Mesenchymal stem cell (in vitro differentiated cells and primary cell): Measurements from ENCODE around the gene NPHP4.

Experiments used
- DNase-seq: peaks from one replicate; pipeline ENCODE4 v3.0.0-alpha.2; 2013
- H2AFZ ChIP-seq: one replicate; pipeline ENCODE4 v1.6.1; 2013; ENCODE audit warnings: low read depth, mild to moderate bottlenecking, control low read depth, inconsistent platforms, low read length, moderate library complexity
- H2AK5ac ChIP-seq: 2 replicates; pipeline ENCODE4 v1.6.1; 2013; ENCODE audit warnings: low read length, moderate library complexity, mild to moderate bottlenecking, inconsistent platforms; ENCODE audit not compliant: severe bottlenecking
- H2BK120ac ChIP-seq: one replicate; pipeline ENCODE4 v1.6.1; 2013; ENCODE audit warnings: low read depth, mild to moderate bottlenecking, inconsistent platforms, low read length, moderate library complexity
- H2BK12ac ChIP-seq, 2 experiments: one replicate each; pipeline ENCODE4 v1.6.1; 2013; ENCODE audit warnings: inconsistent platforms in 2 of 2, low read length in 2 of 2, mild to moderate bottlenecking in 2 of 2, moderate library complexity in 2 of 2, control low read depth in 1 of 2
- H2BK15ac ChIP-seq: one replicate; pipeline ENCODE4 v1.6.1; 2013; ENCODE audit warnings: mild to moderate bottlenecking, low read depth, inconsistent platforms; ENCODE audit not compliant: poor library complexity, severe bottlenecking
- H2BK5ac ChIP-seq: 2 replicates; pipeline ENCODE4 v1.6.1; 2013; ENCODE audit warnings: low read depth, mild to moderate bottlenecking, low read length, control low read depth, inconsistent platforms; ENCODE audit not compliant: poor library complexity, severe bottlenecking
- H3K14ac ChIP-seq, 2 experiments: one replicate each; pipeline ENCODE4 v1.6.1; 2013; ENCODE audit warnings: inconsistent platforms in 2 of 2, low read length in 2 of 2, control low read depth in 1 of 2, mild to moderate bottlenecking in 1 of 2, moderate library complexity in 1 of 2
- H3K18ac ChIP-seq, 2 experiments: one replicate each; pipeline ENCODE4 v1.6.1; 2013; ENCODE audit warnings: inconsistent platforms in 2 of 2, low read length in 2 of 2, control low read depth in 1 of 2, low read depth in 1 of 2, mild to moderate bottlenecking in 1 of 2
- H3K23ac ChIP-seq, 2 experiments: one replicate each; pipeline ENCODE4 v1.6.1; 2013; ENCODE audit warnings: inconsistent platforms in 2 of 2, low read length in 2 of 2, mild to moderate bottlenecking in 2 of 2, moderate library complexity in 2 of 2, control low read depth in 1 of 2
- H3K27ac ChIP-seq: 2 replicates; pipeline ENCODE4 v1.5.1; 2013; ENCODE audit warnings: mild to moderate bottlenecking, moderate library complexity, low read length, control low read depth, inconsistent platforms; ENCODE audit not compliant: poor library complexity, severe bottlenecking
- H3K27me3 ChIP-seq, 2 experiments: 2 replicates each; pipeline versions ENCODE4 v1.6.1 to v1.7.0; 2013; ENCODE audit warnings: low read length in 2 of 2, mild to moderate bottlenecking in 2 of 2, moderate library complexity in 2 of 2, control low read depth in 1 of 2, inconsistent platforms in 1 of 2; ENCODE audit not compliant: control insufficient read depth in 1 of 2, insufficient read depth in 1 of 2
- H3K36me3 ChIP-seq, 2 experiments: 2 replicates each; pipeline versions ENCODE4 v1.6.1 to v1.7.0; 2013; ENCODE audit warnings: low read length in 2 of 2, control low read depth in 1 of 2, inconsistent platforms in 1 of 2, low read depth in 1 of 2, mild to moderate bottlenecking in 1 of 2; ENCODE audit not compliant: insufficient read depth in 2 of 2, control insufficient read depth in 1 of 2
- H3K4ac ChIP-seq, 2 experiments: one replicate each; pipeline ENCODE4 v1.6.1; 2013; ENCODE audit warnings: inconsistent platforms in 2 of 2, low read length in 2 of 2, mild to moderate bottlenecking in 2 of 2, moderate library complexity in 2 of 2, control low read depth in 1 of 2, low read depth in 1 of 2
- H3K4me1 ChIP-seq: 2 replicates; pipeline ENCODE4 v1.6.1; 2013; ENCODE audit warnings: low read depth, low read length, control low read depth; ENCODE audit not compliant: control insufficient read depth, insufficient read depth
- H3K4me2 ChIP-seq: 2 replicates; pipeline ENCODE4 v1.6.1; 2013; ENCODE audit warnings: low read length, mild to moderate bottlenecking, inconsistent platforms; ENCODE audit not compliant: poor library complexity, severe bottlenecking
- H3K4me3 ChIP-seq, 2 experiments: 2 replicates each; pipeline versions ENCODE4 v1.5.1 to v1.7.0; 2013; ENCODE audit warnings: low read length in 2 of 2, mild to moderate bottlenecking in 2 of 2, control low read depth in 1 of 2, low read depth in 1 of 2; ENCODE audit not compliant: insufficient read depth in 1 of 2
- H3K79me1 ChIP-seq: replicated peaks from 2 replicates; pipeline ENCODE4 v1.6.1; 2013; ENCODE audit warnings: mild to moderate bottlenecking, control low read depth, low read length, inconsistent platforms; ENCODE audit not compliant: poor library complexity, severe bottlenecking
- H3K9ac ChIP-seq: 2 replicates; pipeline ENCODE4 v1.7.0; 2013; ENCODE audit warnings: mild to moderate bottlenecking, low read length, moderate library complexity
- H3K9me3 ChIP-seq: 2 replicates; pipeline ENCODE4 v1.7.0; 2013; ENCODE audit warnings: mild to moderate bottlenecking, low read length; ENCODE audit not compliant: control insufficient read depth
- H4K8ac ChIP-seq: one replicate; pipeline ENCODE4 v1.6.1; 2013; ENCODE audit warnings: inconsistent platforms, mild to moderate bottlenecking, low read length, moderate library complexity
- H4K91ac ChIP-seq: one replicate; pipeline ENCODE4 v1.6.1; 2013; ENCODE audit warnings: mild to moderate bottlenecking, low read length, inconsistent platforms
- WGBS: methylation state at CpG from one replicate; pipeline ENCODE4 v1.1.7; 2013; ENCODE audit warnings: mixed read lengths; 5-methylcytosine and 5-hydroxymethylcytosine counted together

Gene NPHP4

DNA sequence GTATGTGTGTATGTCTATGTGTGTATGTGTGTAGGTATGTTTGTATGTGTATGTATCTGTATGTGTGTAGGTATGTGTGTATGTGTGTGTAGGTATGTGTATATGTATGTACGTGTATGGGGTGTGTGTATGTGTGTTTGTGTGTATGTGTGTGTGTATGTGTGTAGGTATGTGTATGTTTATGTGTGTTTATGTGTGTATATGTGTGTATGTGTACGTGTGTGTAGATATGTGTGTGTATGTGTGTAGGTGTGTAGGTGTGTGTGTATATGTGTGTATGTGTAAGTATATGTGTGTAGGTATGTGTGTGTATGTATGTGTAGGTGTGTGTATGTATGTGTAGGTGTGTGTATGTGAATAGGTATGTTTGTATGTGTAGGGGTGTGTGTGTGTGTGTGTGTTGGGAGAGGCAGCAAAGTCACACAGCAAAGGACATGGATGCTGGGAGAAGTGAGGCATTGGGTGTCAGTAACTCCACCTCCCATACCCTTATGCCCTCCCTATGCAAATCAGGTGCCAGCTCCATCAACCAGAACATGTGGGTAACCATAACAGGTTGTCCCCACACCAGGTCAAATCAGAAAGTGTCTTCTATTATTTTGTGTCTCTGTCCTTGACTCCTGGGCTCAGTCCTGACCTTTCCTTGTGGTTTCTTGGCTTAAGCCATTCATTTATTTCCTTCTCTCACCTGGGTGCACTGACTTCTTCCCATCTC lies 38.5 kb upstream of the NPHP4 start:
- no peak overlapping the region for H3K9ac ChIP-seq
- no peak overlapping the region for H2BK5ac ChIP-seq
- H3K4me3 ChIP-seq: no peak overlapping the region
- no peaks in the 10 kb centered on the region for H3K36me3 ChIP-seq
- H3K14ac ChIP-seq: no peak overlapping the region
- H2AFZ ChIP-seq: no peak overlapping the region
- H3K27ac ChIP-seq: no peak overlapping the region
- H2BK12ac ChIP-seq: no peak overlapping the region
- peaks cover 16% of the 10 kb centered on the region for H3K4me1 ChIP-seq
- no peak overlapping the region for H4K91ac ChIP-seq
- no peak overlapping the region for H2BK120ac ChIP-seq
- no peaks in the 10 kb centered on the region for H3K79me1 ChIP-seq
- WGBS: 75% methylated on average over 2 of the region's 2 CpGs
- no peak overlapping the region for H4K8ac ChIP-seq
- DNase-seq: no peak
- peaks cover 32 to 49% of the 10 kb centered on the region in 2 experiments for H3K27me3 ChIP-seq
- H3K18ac ChIP-seq: no peak overlapping the region
- no peak overlapping the region for H3K4ac ChIP-seq
- no peak overlapping the region for H3K4me2 ChIP-seq
- H3K9me3 ChIP-seq: no peaks in the 10 kb centered on the region
- no peak overlapping the region for H2BK15ac ChIP-seq
- no peak overlapping the region for H3K23ac ChIP-seq
- no peak overlapping the region for H2AK5ac ChIP-seq

DNA sequence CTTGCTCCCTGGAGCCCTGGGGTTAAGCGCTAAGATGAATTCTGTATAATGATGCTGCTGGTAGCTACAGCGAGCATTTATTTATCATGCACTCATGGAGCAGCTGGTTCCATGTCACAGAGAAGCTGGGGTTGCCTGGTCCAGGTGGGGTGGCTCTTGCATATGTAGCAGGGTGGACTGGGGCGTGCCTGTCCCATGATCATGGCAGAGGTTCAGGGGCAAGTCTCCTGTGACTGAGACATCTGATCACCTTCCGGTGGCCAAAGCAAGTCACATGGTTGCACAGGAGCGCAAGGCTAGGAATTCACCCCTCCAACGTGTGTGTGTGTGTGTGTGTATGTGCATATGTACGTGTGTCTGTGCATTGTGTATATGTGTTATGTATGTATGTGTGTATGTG lies 37.9 kb upstream of the NPHP4 start:
- Histone ChIP-seq H3K4me3 (no peak overlapping the region), H3K23ac (no peak overlapping the region), H4K8ac (no peak overlapping the region), H3K9me3 (no peaks in the 10 kb centered on the region), H4K91ac (no peak overlapping the region), H3K18ac (no peak overlapping the region), H3K27me3 (peaks cover 29 to 45% of the 10 kb centered on the region in 2 experiments), H3K27ac (no peak overlapping the region), H3K14ac (no peak overlapping the region), H2AFZ (no peak overlapping the region), H2BK12ac (no peak overlapping the region), H3K79me1 (no peaks in the 10 kb centered on the region), H2BK5ac (no peak overlapping the region), H2BK15ac (no peak overlapping the region), H3K9ac (no peak overlapping the region), H3K4ac (no peak overlapping the region), H3K4me2 (no peak overlapping the region), H2BK120ac (no peak overlapping the region), H3K36me3 (no peaks in the 10 kb centered on the region), H2AK5ac (no peak overlapping the region), H3K4me1 (peaks cover 22% of the 10 kb centered on the region)
- no peak for DNase-seq
- WGBS: 82% methylated on average over 7 of the region's 7 CpGs

DNA sequence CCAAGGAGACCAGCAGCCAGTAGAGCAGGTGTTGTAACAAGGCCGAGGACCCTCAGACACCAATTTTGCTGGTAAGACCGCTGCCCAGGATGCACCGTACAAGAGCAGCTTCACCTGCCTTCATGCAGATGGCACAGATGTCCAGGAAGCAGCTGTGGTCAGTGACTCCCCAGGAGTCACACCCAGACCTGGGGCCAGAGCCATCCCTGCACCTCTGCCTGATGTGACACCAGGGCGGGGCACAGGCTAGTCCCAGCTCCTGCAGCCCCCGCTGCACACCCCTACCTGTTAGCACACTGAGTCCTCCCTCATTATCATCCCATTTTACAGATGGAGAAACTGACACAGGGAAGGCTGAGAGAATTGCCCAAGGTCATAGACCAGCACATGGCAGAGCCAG lies 37.1 kb upstream of the NPHP4 start:
- H4K91ac ChIP-seq: no peak overlapping the region
- no peak overlapping the region for H2AFZ ChIP-seq
- no peak overlapping the region for H4K8ac ChIP-seq
- no peak overlapping the region for H3K23ac ChIP-seq
- H3K4me3 ChIP-seq: no peak overlapping the region
- no peaks in the 10 kb centered on the region for H3K36me3 ChIP-seq
- H3K79me1 ChIP-seq: no peaks in the 10 kb centered on the region
- WGBS: 94% methylated on average over 5 of the region's 5 CpGs
- no peak overlapping the region for H2AK5ac ChIP-seq
- H3K4ac ChIP-seq: no peak overlapping the region
- no peak overlapping the region for H3K14ac ChIP-seq
- H2BK5ac ChIP-seq: no peak overlapping the region
- H2BK120ac ChIP-seq: no peak overlapping the region
- no peak overlapping the region for H3K4me2 ChIP-seq
- peaks cover 21% of the 10 kb centered on the region for H3K4me1 ChIP-seq
- no peak overlapping the region for H3K9ac ChIP-seq
- H2BK12ac ChIP-seq: no peak overlapping the region
- no peak overlapping the region for H3K27ac ChIP-seq
- DNase-seq: no peak
- H2BK15ac ChIP-seq: no peak overlapping the region
- no peak overlapping the region for H3K18ac ChIP-seq
- no peaks in the 10 kb centered on the region for H3K9me3 ChIP-seq
- peaks cover 23 to 37% of the 10 kb centered on the region in 2 experiments for H3K27me3 ChIP-seq

DNA sequence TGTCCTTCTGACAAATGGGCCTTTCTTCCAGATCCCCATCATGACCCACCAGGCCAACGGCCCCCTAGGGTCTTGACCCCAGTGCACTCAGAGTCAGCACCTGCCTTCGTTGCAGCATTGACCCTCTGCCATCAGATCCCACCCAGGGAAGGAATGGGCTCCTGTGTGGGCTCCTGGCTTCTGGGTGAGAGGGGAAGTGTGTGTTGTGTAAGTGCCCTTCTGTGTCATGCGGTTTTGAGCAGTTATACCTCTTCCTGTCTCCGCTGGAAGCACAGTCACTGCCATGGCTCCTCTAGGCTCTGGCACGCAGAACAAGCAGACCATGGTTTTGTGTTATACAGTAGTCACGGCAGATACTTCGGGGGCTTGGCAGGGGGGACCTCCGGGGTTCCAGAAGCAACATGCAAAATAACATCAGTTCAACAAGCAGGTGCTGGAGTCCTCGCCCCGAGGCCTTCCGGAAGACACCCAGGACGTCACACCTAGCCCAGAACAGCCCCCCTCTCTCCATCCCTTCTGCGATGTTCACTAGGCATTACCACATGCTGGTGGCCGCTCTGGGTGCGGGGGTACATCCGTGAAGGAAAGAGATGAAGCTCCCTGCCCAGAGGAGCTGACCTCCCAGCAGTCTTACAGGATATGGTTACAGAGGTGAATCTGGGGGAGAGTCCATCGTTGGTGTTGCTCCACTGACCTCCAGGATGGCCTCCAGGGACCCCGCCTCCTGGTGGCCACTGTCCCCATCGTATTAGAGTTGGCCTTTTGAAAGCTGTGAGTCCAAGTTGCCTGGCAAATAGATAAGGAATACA lies 36.0 kb upstream of the NPHP4 start:
- no peak overlapping the region for H3K4ac ChIP-seq
- H3K4me3 ChIP-seq: no peak overlapping the region
- no peak overlapping the region for H3K18ac ChIP-seq
- H2BK5ac ChIP-seq: no peak overlapping the region
- peaks cover 17 to 26% of the 10 kb centered on the region in 2 experiments for H3K27me3 ChIP-seq
- no peak overlapping the region for H4K91ac ChIP-seq
- no peak overlapping the region for H3K9ac ChIP-seq
- H3K4me2 ChIP-seq: no peak overlapping the region
- H2BK15ac ChIP-seq: no peak overlapping the region
- DNase-seq: no peak
- H4K8ac ChIP-seq: no peak overlapping the region
- H3K4me1 ChIP-seq: peaks cover 20% of the 10 kb centered on the region
- 90% methylated on average over 18 of the region's 19 CpGs for WGBS
- no peak overlapping the region for H2BK120ac ChIP-seq
- H3K14ac ChIP-seq: no peak overlapping the region
- no peak overlapping the region for H2AK5ac ChIP-seq
- no peaks in the 10 kb centered on the region for H3K79me1 ChIP-seq
- no peaks in the 10 kb centered on the region for H3K9me3 ChIP-seq
- no peak overlapping the region for H2AFZ ChIP-seq
- no peak overlapping the region for H3K27ac ChIP-seq
- no peaks in the 10 kb centered on the region for H3K36me3 ChIP-seq
- H2BK12ac ChIP-seq: no peak overlapping the region
- H3K23ac ChIP-seq: no peak overlapping the region
